GM12878 (cell line): ENCODE results near the gene SHROOM3. TPM values are rescaled to one million over a fixed set of nuclear protein-coding genes. Genes with fewer than 3 reads are reported as not detected.

Experiments used
- ATF2 ChIP-seq: IDR thresholded peaks from 2 replicates; pipeline ENCODE4 v1.6.1; 2012; ENCODE audit warnings: low read length, inconsistent platforms
- BRCA1 ChIP-seq: IDR thresholded peaks from 2 replicates; pipeline ENCODE4 v1.6.1; 2011; ENCODE audit warnings: low read depth, low read length, improper control_type of control experiment
- CREM ChIP-seq: IDR thresholded peaks from 2 replicates; pipeline ENCODE4 v1.6.1; 2014; ENCODE audit warnings: antibody characterized with exemption, low read depth
- EGR1 ChIP-seq, 2 experiments: IDR thresholded peaks; 1 replicate in 1 of 2; 2 replicates in 1 of 2; pipeline ENCODE4 v1.6.1; 2011 to 2012; ENCODE audit warnings: low read depth in 2 of 2, low read length in 2 of 2, borderline replicate concordance in 1 of 2, mild to moderate bottlenecking in 1 of 2, moderate library complexity in 1 of 2
- ETV6 ChIP-seq, 2 experiments: fragments of 450-650 bp in 1 of 2; IDR thresholded peaks in 1 of 2; conservative IDR thresholded peaks in 1 of 2; 2 replicates each; pipeline ENCODE4 v1.6.1; 2014; ENCODE audit warnings: antibody characterized with exemption in 1 of 2, borderline replicate concordance in 1 of 2, low read depth in 1 of 2, mild to moderate bottlenecking in 1 of 2, moderate library complexity in 1 of 2
- FOXK2 ChIP-seq: fragments of 450-650 bp; IDR thresholded peaks from 2 replicates; pipeline ENCODE4 v1.6.1; 2017; ENCODE audit warnings: mild to moderate bottlenecking, moderate library complexity
- HCFC1 ChIP-seq: fragments of 150-350 bp; IDR thresholded peaks from 2 replicates; pipeline ENCODE4 v1.6.1; 2014; ENCODE audit warnings: low read length
- HDAC2 ChIP-seq: fragments of 200-600 bp; sonication (generic); IDR thresholded peaks from 2 replicates; pipeline ENCODE4 v1.6.1; 2017
- HDAC6 ChIP-seq: fragments of 200-600 bp; sonication (generic); IDR thresholded peaks from one replicate; pipeline ENCODE4 v1.8.0; 2017; ENCODE audit warnings: antibody characterized with exemption; ENCODE audit not compliant: unreplicated experiment
- HDGF ChIP-seq: fragments of 450-650 bp; IDR thresholded peaks from 2 replicates; pipeline ENCODE4 v1.6.1; 2016; ENCODE audit warnings: antibody characterized with exemption
- IKZF1 ChIP-seq: fragments of 450-650 bp; conservative IDR thresholded peaks from 2 replicates; pipeline ENCODE4 v1.6.1; 2017; ENCODE audit warnings: antibody characterized with exemption, mild to moderate bottlenecking
- IRF4 ChIP-seq: IDR thresholded peaks from 2 replicates; pipeline ENCODE4 v1.6.1; 2011; ENCODE audit warnings: low read depth, low read length
- JUNB ChIP-seq: IDR thresholded peaks from 2 replicates; pipeline ENCODE4 v1.6.1; 2016; ENCODE audit warnings: antibody characterized with exemption, mild to moderate bottlenecking
- NKRF ChIP-seq: fragments of 450-650 bp; conservative IDR thresholded peaks from 2 replicates; pipeline ENCODE4 v1.6.1; 2017; ENCODE audit warnings: mild to moderate bottlenecking, moderate library complexity
- POLR2A ChIP-seq: IDR thresholded peaks from 2 replicates; pipeline ENCODE4 v1.6.1; 2011; ENCODE audit warnings: low read depth, mild to moderate bottlenecking, low read length
- POU2F2 ChIP-seq: IDR thresholded peaks from 3 replicates; pipeline ENCODE4 v1.6.1; 2011; ENCODE audit warnings: low read depth, mild to moderate bottlenecking, low read length, borderline replicate concordance
- SPI1 ChIP-seq: IDR thresholded peaks from 2 replicates; pipeline ENCODE4 v1.6.1; 2011; ENCODE audit warnings: low read depth, mild to moderate bottlenecking, low read length, moderate library complexity, borderline replicate concordance; ENCODE audit not compliant: insufficient read depth
- SRF ChIP-seq, 2 experiments: IDR thresholded peaks; 2 replicates each; pipeline ENCODE4 v1.6.1; 2011; ENCODE audit warnings: low read depth in 2 of 2, low read length in 2 of 2, mild to moderate bottlenecking in 1 of 2, moderate library complexity in 1 of 2
- SUZ12 ChIP-seq: fragments of 200-600 bp; sonication (generic); IDR thresholded peaks from one replicate; pipeline ENCODE4 v1.6.1; 2018; ENCODE audit warnings: antibody characterized with exemption, mild to moderate bottlenecking; ENCODE audit not compliant: unreplicated experiment
- TCF12 ChIP-seq: IDR thresholded peaks from 2 replicates; pipeline ENCODE4 v1.6.1; 2011; ENCODE audit warnings: low read depth, mild to moderate bottlenecking, low read length
- YY1 ChIP-seq: IDR thresholded peaks from 2 replicates; pipeline ENCODE4 v1.6.1; 2011; ENCODE audit warnings: low read depth, mild to moderate bottlenecking, low read length
- ZBED1 ChIP-seq: IDR thresholded peaks from 2 replicates; pipeline ENCODE4 v1.6.1; 2016; ENCODE audit warnings: borderline replicate concordance
- ZBTB33 ChIP-seq: fragments of 450-650 bp; IDR thresholded peaks from 2 replicates; pipeline ENCODE4 v1.6.1; 2017; ENCODE audit warnings: mild to moderate bottlenecking
- ZNF274 ChIP-seq: IDR thresholded peaks from one replicate; pipeline ENCODE4 v1.8.0; 2011; ENCODE audit not compliant: insufficient read length, insufficient read depth
- ZNF384 ChIP-seq: IDR thresholded peaks from 2 replicates; pipeline ENCODE4 v1.6.1; 2012; ENCODE audit warnings: low read depth, mild to moderate bottlenecking, low read length, improper control_type of control experiment, borderline replicate concordance
- polyA plus RNA-seq, 11 experiments: library from polyadenylated mRNA; depleted of rRNA in 4 of 11; unstranded in 6 of 11; stranded (reverse) in 5 of 11; fragments of >200 nt; fragmentation: Nextera tagmentation in 4 of 11; fragmentation: Illumina TruSeq in 1 of 11; extraction: Ambion mirVana in 4 of 11; extraction: Trizol in 1 of 11; gene quantifications; 1 replicate in 1 of 11; 2 replicates in 10 of 11; pipeline versions ENCODE4 v1.2.1 to v1.2.3, GENCODE V29; 2011 to 2016; ENCODE audit warnings: inconsistent platforms in 2 of 11, missing spikeins in 2 of 11, low read depth in 1 of 11
- total RNA-seq, 4 experiments: library from RNA; depleted of rRNA in 3 of 4; stranded (reverse); fragments of >200 nt in 3 of 4; fragmentation: Illumina TruSeq in 1 of 4; extraction: Trizol in 1 of 4; gene quantifications; 2 replicates each; pipeline versions ENCODE4 v1.2.1 to v1.2.3, GENCODE V29; 2013 to 2021

Gene SHROOM3
- total and polyA plus RNA-seq, 10 of the 15 experiments (the other 5 are each of a cell fraction or from before 2014, with no cell fraction given): under 0.01 to 0.29 (median 0.08) TPM; not detected in 1

GRCh38 chr4:76781698-76782595, 346.9 kb downstream of the SHROOM3 start (continued):
- TF ChIP-seq TCF12: peak; percentile 50; the same call in 1 of the 2 replicates
- TF ChIP-seq HDAC6: no peak
- no peak for TF ChIP-seq POLR2A
- TF ChIP-seq ZBED1: peak; percentile 50; the same call in 1 of the 2 replicates
- TF ChIP-seq NKRF: no peak
- TF ChIP-seq SRF (IDR thresholded peaks at IDR 0.05; ENCODE audit: low read depth in 2 of 2, low read length in 2 of 2): no peak
- peak; percentile 28; the same call in 1 of the 2 replicates for TF ChIP-seq CREM
- no peak for TF ChIP-seq HCFC1
- TF ChIP-seq SPI1: no peak
- TF ChIP-seq JUNB: peak; percentile 67
- peak in 1 of 2 experiments; percentile 50; a peak in 1 of 4 replicates for TF ChIP-seq ETV6 (conservative IDR thresholded peaks at IDR 0.05 in 1 of 2, IDR thresholded peaks at IDR 0.05 in 1 of 2; ENCODE audit: borderline replicate concordance in 1 of 2, low read depth in 1 of 2)
- no peak for TF ChIP-seq HDAC2
- TF ChIP-seq HDGF: no peak
- no peak for TF ChIP-seq EGR1 (IDR thresholded peaks at IDR 0.05; ENCODE audit: borderline replicate concordance in 1 of 2, low read depth in 2 of 2, low read length in 2 of 2)
- TF ChIP-seq ZNF384: no peak
- no peak for TF ChIP-seq ZBTB33
- TF ChIP-seq IRF4: peak; percentile 58; the same call in 1 of the 2 replicates
- no peak for TF ChIP-seq BRCA1
- TF ChIP-seq ZNF274: no peak
- TF ChIP-seq YY1: 0 out of 2 replicates have a peak, but pooled peaks have one; percentile 27
- TF ChIP-seq FOXK2: no peak
- 0 out of 3 replicates have a peak, but pooled peaks have one; percentile 12 for TF ChIP-seq POU2F2
- TF ChIP-seq SUZ12: no peak
- peak; percentile 96 for TF ChIP-seq ATF2
- TF ChIP-seq IKZF1: no peak
